Hepatocyte (in vitro differentiated cells): ENCODE results near the gene SORBS2. TPM values are rescaled to one million over a fixed set of nuclear protein-coding genes. Genes with fewer than 3 reads are reported as not detected.

ENCODE experiments used
- DNase-seq: peaks from one replicate; pipeline ENCODE4 v3.0.0-alpha.2; 2016; ENCODE audit warnings: low spot score
- H2AFZ ChIP-seq: fragments of 200-600 bp; sonication (generic); 2 replicates; pipeline ENCODE4 v1.6.0; 2016; ENCODE audit warnings: antibody characterized with exemption, mild to moderate bottlenecking
- H3K27ac ChIP-seq: fragments of 200-600 bp; sonication (generic); 2 replicates; pipeline ENCODE4 v1.5.1; 2016; ENCODE audit warnings: mild to moderate bottlenecking
- H3K27me3 ChIP-seq: fragments of 200-600 bp; sonication (generic); 2 replicates; pipeline ENCODE4 v1.6.1; 2016
- H3K36me3 ChIP-seq: fragments of 200-600 bp; sonication (generic); replicated peaks from 2 replicates; pipeline ENCODE4 v1.5.1; 2016; ENCODE audit warnings: low read depth; ENCODE audit not compliant: insufficient read depth
- H3K4me1 ChIP-seq: fragments of 200-600 bp; sonication (generic); 2 replicates; pipeline ENCODE4 v1.5.1; 2016; ENCODE audit warnings: mild to moderate bottlenecking, moderate library complexity; ENCODE audit not compliant: insufficient read depth
- H3K4me2 ChIP-seq: fragments of 200-600 bp; sonication (generic); 2 replicates; pipeline ENCODE4 v1.6.0; 2016
- H3K4me3 ChIP-seq: fragments of 200-600 bp; sonication (generic); 2 replicates; pipeline ENCODE4 v1.5.1; 2016; ENCODE audit warnings: mild to moderate bottlenecking
- H3K79me2 ChIP-seq: fragments of 200-600 bp; sonication (generic); 2 replicates; pipeline ENCODE4 v1.6.0; 2017; ENCODE audit warnings: mild to moderate bottlenecking
- H3K9me2 ChIP-seq: fragments of 200-600 bp; sonication (generic); replicated peaks from 2 replicates; pipeline ENCODE4 v1.6.0; 2017; ENCODE audit warnings: mild to moderate bottlenecking; ENCODE audit not compliant: insufficient read depth
- H3K9me3 ChIP-seq: fragments of 200-600 bp; sonication (generic); 2 replicates; pipeline ENCODE4 v1.5.1; 2016; ENCODE audit warnings: low read depth, mild to moderate bottlenecking
- H4K20me1 ChIP-seq: fragments of 200-600 bp; sonication (generic); 2 replicates; pipeline ENCODE4 v1.6.0; 2016; ENCODE audit warnings: mild to moderate bottlenecking; ENCODE audit not compliant: insufficient read depth, poor library complexity, severe bottlenecking
- EZH2 ChIP-seq: fragments of 200-600 bp; sonication (generic); IDR thresholded peaks from 2 replicates; pipeline ENCODE4 v1.6.1; 2016; ENCODE audit warnings: antibody characterized with exemption, mild to moderate bottlenecking, borderline replicate concordance
- EZH2phosphoT487 ChIP-seq: fragments of 200-600 bp; sonication (generic); IDR thresholded peaks from one replicate; pipeline ENCODE4 v1.6.1; 2018; ENCODE audit warnings: antibody characterized with exemption, mild to moderate bottlenecking, low read depth, moderate library complexity; ENCODE audit not compliant: unreplicated experiment, severe bottlenecking
- WGBS: methylation state at CpG from one replicate; pipeline ENCODE4 v1.1.6; 2016; ENCODE audit warnings: low lambda C conversion rate; ENCODE audit errors: missing lambda C conversion rate; 5-methylcytosine and 5-hydroxymethylcytosine counted together
- polyA plus RNA-seq: library from polyadenylated mRNA; unstranded; fragments of >200 nt; fragmentation: Nextera tagmentation; extraction: Ambion mirVana; gene quantifications from 2 replicates; pipeline ENCODE4 v1.2.1, GENCODE V29; 2016
- total RNA-seq: library from RNA; depleted of rRNA; stranded (reverse); fragments of >200 nt; gene quantifications from 2 replicates; pipeline ENCODE4 v1.2.3, GENCODE V29; 2014
- TF ChIP-seq, protein P1 (sequence below): fragments of 200-600 bp; sonication (generic); IDR thresholded peaks from 2 replicates; pipeline ENCODE4 v1.5.1; 2016; ENCODE audit warnings: antibody characterized with exemption, mild to moderate bottlenecking; ENCODE audit not compliant: poor library complexity

The SORBS2 gene
- total and polyA plus RNA-seq, 2 experiments from 2014 or later, result 43.4 to 52.1 TPM

DNA sequence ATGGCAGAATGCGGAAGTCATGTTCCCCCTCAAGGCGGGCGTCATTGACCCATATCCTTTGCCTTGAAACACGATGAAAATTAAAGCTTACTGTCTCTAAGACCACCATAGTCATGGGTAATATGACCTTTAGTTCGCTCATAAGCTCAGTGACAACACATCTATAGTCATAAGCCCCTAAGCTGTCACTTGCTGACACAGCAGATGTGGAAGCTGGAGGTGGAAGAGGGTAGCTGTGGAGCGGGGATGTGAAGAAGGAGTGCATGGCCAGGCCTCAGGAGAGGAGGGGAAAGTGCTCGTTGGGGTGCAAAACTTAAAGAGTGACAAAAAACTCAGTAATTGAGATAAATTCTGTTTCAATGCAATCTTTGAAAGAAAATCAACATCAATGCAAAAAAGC, 142.7 kb downstream of the SORBS2 start:
- H4K20me1 ChIP-seq, result no peaks in the 10 kb centered on the region
- no peak overlapping the region for H3K27ac ChIP-seq
- H3K9me3 ChIP-seq, result no peaks in the 10 kb centered on the region
- H2AFZ ChIP-seq, result no peak overlapping the region
- no peaks in the 10 kb centered on the region for H3K27me3 ChIP-seq
- no peaks in the 10 kb centered on the region for H3K9me2 ChIP-seq
- peaks cover 6% of the 10 kb centered on the region for H3K4me1 ChIP-seq
- no peaks in the 10 kb centered on the region for H3K79me2 ChIP-seq
- TF ChIP-seq, protein P1, sequence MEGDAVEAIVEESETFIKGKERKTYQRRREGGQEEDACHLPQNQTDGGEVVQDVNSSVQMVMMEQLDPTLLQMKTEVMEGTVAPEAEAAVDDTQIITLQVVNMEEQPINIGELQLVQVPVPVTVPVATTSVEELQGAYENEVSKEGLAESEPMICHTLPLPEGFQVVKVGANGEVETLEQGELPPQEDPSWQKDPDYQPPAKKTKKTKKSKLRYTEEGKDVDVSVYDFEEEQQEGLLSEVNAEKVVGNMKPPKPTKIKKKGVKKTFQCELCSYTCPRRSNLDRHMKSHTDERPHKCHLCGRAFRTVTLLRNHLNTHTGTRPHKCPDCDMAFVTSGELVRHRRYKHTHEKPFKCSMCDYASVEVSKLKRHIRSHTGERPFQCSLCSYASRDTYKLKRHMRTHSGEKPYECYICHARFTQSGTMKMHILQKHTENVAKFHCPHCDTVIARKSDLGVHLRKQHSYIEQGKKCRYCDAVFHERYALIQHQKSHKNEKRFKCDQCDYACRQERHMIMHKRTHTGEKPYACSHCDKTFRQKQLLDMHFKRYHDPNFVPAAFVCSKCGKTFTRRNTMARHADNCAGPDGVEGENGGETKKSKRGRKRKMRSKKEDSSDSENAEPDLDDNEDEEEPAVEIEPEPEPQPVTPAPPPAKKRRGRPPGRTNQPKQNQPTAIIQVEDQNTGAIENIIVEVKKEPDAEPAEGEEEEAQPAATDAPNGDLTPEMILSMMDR, result no peak
- TF ChIP-seq EZH2, result no peak
- TF ChIP-seq EZH2phosphoT487, result no peak
- no peak overlapping the region for H3K4me3 ChIP-seq
- no peak overlapping the region for H3K4me2 ChIP-seq
- no peaks in the 10 kb centered on the region for H3K36me3 ChIP-seq
- WGBS, result 98% methylated on average over 7 of the region's 7 CpGs
- DNase-seq, result no peak

DNA sequence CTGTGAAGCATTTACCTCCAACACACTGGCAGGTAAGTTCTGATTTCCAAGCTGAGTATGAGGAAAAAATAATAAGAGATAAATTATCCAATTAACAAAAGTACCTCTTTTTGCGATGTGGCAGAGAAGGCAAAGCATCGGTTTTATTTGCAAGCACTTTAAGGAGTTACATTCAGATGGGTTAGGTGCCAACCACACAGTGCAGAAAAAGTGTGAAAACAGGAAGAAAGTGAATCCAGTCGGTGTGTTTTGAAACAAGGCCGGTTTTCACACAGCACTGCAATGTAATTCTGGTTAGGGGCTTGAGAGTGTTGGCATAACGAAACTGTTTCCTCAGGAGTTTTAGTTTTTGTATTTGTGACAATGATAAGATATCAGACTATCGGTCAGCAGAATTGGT, 145.8 kb downstream of the SORBS2 start:
- H3K9me2 ChIP-seq, result no peaks in the 10 kb centered on the region
- no peak overlapping the region for H3K4me3 ChIP-seq
- no peaks in the 10 kb centered on the region for H3K9me3 ChIP-seq
- H2AFZ ChIP-seq, result no peak overlapping the region
- H3K36me3 ChIP-seq, result no peaks in the 10 kb centered on the region
- no peaks in the 10 kb centered on the region for H3K27me3 ChIP-seq
- 88% methylated on average over 6 of the region's 6 CpGs for WGBS
- TF ChIP-seq EZH2 (no peak), EZH2phosphoT487 (no peak)
- TF ChIP-seq, protein P1, result no peak
- no peak overlapping the region for H3K4me2 ChIP-seq
- H3K79me2 ChIP-seq, result no peaks in the 10 kb centered on the region
- no peak for DNase-seq
- H3K27ac ChIP-seq, result no peak overlapping the region
- H3K4me1 ChIP-seq, result no peaks in the 10 kb centered on the region
- no peaks in the 10 kb centered on the region for H4K20me1 ChIP-seq

DNA sequence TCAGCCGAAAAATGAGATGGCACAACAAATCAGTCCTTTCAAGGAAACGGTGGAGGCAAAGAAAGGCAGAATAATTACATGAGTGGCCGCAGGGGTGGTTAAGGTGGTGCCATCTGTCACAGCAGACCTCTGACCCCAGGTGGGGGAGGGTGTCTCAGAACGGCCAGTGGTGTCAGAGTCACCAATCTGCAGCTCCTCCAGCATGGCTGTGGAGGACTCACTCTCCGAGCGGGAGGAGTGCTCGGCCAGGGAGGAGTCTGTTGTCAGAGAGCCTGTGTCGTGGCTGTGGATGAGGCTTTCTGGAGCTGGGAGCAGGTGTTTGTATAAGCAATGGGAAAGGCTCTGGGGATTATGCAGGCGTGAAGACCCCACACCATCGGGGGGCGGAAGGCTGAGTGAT, 146.3 kb downstream of the SORBS2 start:
- Histone ChIP-seq H3K4me1 (no peaks in the 10 kb centered on the region), H3K27ac (no peak overlapping the region)

More for the DNA sequence above, 146.3 kb downstream of the SORBS2 start:
- WGBS, result 85% methylated on average over 11 of the region's 11 CpGs
- no peaks in the 10 kb centered on the region for H3K9me3 ChIP-seq
- no peaks in the 10 kb centered on the region for H3K36me3 ChIP-seq
- H3K4me3 ChIP-seq, result no peak overlapping the region
- no peak for DNase-seq
- no peaks in the 10 kb centered on the region for H3K27me3 ChIP-seq
- no peak overlapping the region for H2AFZ ChIP-seq
- no peak overlapping the region for H3K4me2 ChIP-seq
- no peaks in the 10 kb centered on the region for H4K20me1 ChIP-seq
- TF ChIP-seq EZH2phosphoT487 (no peak), EZH2 (no peak)
- TF ChIP-seq, protein P1, result no peak
- H3K9me2 ChIP-seq, result no peaks in the 10 kb centered on the region
- no peaks in the 10 kb centered on the region for H3K79me2 ChIP-seq
